Activated CD4-positive, alpha-beta T cell treated with anti-CD3 and anti-CD28 coated beads for 1 hour (primary cell): ENCODE data around the gene ARHGDIG.

Experiments
- DNase-seq: peaks from one replicate; pipeline ENCODE4 v3.0.0-alpha.2; 2020

ARHGDIG gene

GRCh38 chr16:281660-282255 lies 1.4 kb downstream of the ARHGDIG start:
- DNase-seq = no peak

DNA sequence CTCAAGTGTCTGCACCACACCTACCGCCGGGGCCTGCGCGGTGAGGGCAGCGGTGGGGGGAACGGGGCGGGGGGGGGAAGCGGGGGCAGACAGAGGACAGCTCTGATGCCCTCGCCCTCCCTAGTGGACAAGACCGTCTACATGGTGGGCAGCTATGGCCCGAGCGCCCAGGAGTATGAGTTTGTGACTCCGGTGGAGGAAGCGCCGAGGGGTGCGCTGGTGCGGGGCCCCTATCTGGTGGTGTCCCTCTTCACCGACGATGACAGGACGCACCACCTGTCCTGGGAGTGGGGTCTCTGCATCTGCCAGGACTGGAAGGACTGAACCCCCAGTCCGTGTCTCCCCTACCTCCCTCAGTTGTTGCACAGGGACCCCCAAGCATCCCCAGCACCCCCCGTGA lies 2.1 kb downstream of the ARHGDIG start:
- no peak for DNase-seq

GRCh38 chr16:283033-283805 lies 2.8 kb downstream of the ARHGDIG start, which contains the start of gene PDIA2:
Gene PDIA2 (plus strand): TSS chr16:283164. CDS start chr16:283170, 6 bp downstream.
- no peak for DNase-seq

- DNase-seq = no peak
These were observed 4.1 kb downstream of the ARHGDIG start for GRCh38 chr16:284204-285120.

DNA sequence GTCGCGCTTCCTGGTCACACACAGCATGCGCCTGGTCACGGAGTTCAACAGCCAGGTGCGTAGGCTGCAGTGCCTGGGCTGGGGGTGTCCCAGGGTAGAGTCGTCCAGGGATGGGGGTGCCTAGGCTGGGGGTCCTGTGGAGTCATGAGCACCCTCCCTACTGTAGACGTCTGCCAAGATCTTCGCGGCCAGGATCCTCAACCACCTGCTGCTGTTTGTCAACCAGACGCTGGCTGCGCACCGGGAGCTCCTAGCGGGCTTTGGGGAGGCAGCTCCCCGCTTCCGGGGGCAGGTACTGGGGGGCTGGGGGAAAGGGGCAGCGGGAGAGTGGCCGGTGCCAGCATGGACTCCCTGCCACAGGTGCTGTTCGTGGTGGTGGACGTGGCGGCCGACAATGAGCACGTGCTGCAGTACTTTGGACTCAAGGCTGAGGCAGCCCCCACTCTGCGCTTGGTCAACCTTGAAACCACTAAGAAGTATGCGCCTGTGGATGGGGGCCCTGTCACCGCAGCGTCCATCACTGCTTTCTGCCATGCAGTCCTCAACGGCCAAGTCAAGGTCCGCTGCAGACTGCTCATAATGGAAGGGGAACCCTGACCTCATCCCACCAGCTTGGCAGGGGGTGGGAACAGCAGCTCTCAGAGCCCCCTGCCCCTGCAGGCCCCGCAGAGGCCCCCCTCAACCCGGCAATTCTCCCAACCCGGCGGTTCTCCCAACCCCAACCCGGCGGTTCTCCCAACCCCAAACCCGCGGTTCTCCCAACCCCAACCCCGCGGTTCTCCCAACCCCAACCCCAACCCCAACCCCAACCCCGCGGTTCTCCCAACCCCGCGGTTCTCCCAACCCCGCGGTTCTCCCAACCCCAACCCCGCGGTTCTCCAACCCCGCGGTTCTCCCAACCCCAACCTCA lies 5.0 kb downstream of the ARHGDIG start:
- DNase-seq = no peak

GRCh38 chr16:286491-287297 lies 6.3 kb downstream of the ARHGDIG start:
- no peak for DNase-seq

DNA sequence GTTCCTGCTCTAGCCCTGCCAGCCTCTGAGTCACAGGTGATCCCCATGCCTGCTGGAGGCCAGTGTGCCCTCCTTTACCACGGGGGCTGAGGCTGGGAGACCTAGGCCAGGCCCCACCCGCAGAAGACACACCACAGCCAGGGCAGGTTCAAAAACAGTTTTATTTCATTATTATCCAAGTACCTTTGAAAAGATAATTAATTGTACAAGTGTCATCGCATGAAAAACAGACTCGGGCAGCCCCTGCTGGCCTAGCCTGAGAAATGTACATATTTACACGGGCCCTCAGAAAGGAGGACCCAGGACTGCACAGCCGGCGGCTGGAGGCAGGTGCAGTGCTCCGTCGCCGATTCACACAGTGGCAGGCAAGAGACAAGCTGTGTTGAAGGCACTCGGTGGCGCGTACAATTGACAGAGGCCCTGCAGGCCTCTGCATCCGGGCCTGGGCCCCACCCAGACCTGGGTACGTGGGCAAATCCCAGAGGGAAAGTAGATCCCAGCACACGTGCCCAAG lies 7.0 kb downstream of the ARHGDIG start:
- DNase-seq = no peak

- DNase-seq = no peak
These were observed 7.9 kb downstream of the ARHGDIG start for GRCh38 chr16:287981-288920.

DNA sequence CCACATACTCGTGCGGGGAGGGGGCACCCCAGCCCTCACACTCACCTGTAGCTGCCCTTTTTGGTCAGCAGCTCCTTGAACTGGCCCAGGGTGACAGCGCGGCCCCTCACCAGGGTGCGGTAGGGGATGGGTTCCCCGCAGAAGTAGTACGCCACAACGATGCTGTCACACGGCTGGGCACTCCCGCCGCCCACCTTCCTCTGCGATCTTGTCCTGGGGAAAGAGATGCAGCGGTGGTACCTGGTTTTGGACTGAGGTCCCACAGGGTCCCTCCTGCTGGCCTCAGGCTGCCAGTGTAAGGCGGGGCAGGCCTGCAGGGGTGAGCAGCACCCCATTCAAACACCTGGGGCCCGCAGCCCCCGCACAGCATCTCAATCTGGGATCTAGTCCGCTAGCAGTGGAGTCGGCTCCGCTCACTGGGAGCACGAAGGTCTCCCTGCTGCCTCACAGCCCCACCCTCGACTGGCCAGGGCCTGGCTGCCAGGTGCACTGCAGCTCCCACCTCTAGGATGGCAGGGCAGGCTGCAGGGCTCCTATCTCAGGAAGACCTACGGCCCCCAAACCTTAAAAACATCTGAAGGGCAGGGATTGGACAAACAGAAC lies 9.1 kb downstream of the ARHGDIG start:
- DNase-seq = no peak

DNA sequence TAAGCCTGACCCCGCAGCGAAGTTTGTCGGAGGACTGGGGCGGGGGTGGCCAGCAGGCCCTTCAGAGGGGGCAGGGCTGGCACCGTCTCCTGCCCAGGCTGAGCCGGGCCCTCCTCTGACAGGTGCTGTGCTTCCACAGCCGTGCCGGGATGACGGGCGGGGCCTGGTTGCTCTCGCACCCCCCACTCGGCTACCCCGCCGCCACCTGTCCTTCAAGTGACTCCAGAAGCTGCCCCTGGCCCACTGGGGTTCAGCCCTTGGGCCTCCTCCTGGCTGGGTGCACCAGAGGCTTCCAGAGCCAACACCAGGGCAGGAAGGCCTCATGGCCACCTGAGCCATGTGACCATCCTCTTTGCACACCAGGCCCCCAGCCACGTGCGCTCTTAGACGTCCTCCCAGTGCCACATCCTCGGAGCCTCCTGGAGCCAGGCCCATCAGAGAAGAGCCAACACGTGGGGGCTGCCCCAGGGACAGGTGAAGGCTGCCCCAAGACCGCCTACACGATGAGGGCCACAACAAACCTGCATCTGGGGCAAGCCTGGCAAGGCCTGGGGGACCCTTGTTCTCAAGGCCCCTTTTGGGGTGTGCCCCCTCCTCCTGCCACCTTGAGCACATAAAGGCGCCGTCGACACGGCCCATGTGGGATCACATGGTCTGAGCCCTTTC lies 9.8 kb downstream of the ARHGDIG start:
- no peak for DNase-seq

DNA sequence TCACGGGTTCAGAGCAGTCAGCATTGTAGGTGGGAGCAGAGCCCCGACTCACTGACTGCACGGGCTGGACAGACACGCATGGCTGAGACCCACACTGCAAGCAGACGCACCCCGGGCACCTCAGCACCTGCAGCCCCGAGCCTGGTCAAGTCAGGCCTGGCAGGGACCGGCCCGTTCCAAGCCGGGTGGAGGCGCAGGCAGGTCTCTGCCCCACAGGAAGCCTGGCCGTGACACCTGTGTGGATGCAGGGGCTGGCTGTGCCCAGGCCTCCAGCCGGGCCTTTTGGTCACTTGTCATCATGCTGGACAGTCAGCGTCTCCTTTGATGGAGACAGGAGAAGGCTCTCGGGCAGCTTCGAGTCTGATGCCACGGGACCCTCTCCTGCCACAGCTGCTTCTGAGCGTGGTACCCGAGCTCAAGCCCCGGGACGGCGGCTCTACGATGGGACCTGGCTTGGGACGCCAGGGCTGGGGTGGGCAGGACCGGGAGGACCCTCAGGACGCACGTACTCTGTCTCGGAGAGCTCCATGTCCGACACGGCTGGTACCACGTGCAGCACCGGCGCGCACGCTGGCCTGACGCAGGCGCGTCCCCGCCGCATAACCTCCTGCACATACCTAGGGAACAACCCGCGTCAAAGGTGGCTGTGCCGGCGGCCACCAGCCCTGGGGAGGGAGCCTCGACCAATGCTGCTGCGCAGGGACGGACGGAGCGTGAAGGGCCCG lies 10.5 kb downstream of the ARHGDIG start:
- no peak for DNase-seq

DNA sequence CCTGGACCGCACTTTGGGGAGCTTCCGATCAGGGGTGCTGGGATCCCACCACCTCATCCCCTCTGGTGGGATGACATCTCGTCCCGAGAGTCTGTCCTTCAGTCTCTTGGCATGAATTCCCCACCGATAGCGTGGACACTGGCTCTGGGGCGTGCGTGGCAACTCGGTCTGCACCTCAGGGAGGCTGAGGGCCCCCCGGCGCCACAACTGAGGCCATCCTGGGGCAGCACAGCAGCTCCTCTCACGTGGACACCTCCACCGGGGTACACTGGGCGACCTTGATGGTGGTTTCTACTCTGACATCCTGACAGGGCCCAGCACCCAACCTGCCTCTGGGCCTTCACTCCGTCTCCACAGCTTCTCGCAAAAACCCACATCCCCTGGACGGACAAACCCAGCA lies 11.1 kb downstream of the ARHGDIG start:
- DNase-seq = no peak

GRCh38 chr16:293043-293775 lies 12.8 kb downstream of the ARHGDIG start:
- no peak for DNase-seq

- DNase-seq = no peak
These were observed 15.9 kb downstream of the ARHGDIG start for GRCh38 chr16:296276-296675.

- DNase-seq = no peak
These were observed 16.6 kb downstream of the ARHGDIG start for GRCh38 chr16:296806-297510.

GRCh38 chr16:297832-298231 lies 17.4 kb downstream of the ARHGDIG start:
- DNase-seq = no peak

DNA sequence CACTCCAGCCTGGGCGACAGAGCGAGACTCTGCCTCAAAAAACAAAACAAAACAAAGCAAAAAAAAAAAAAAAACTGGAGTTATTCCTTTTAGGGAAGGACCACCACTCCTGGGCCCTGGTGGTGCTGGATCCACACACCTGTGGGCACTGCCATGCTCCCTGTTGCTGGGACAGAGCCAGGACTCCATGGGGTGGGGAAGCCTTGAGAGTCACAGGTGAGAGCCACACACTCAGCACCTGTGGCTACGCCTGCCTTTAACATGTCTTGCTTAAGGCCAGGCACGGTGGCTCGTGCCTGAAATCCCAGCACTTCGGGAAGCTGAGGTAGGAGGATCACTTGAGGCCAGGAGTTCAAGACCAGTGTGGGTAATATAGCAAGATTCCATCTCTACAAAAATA lies 20.8 kb downstream of the ARHGDIG start:
- DNase-seq = no peak
